Activated T-cell treated with anti-CD3 and anti-CD28 coated beads for 48 hours (primary cell): Measurements from ENCODE around the gene TRIM54.

ENCODE experiments used
- DNase-seq: peaks from one replicate; pipeline ENCODE4 v3.0.0-alpha.2; 2020; ENCODE audit warnings: low read depth

Gene TRIM54

GRCh38 chr2:27356382-27357181 is 74.4 kb downstream of the TRIM54 start, which contains the start of gene GTF3C2:
Gene GTF3C2, minus strand, starts transcription at chr2:27356764. Its CDS starts 13,210 bp downstream, at chr2:27343554.
- peak; percentile 85 for DNase-seq
